Ovary (tissue), 9 donors: Measurements from ENCODE around the gene ATP1A3. TPM values are rescaled to one million over a fixed set of nuclear protein-coding genes. Genes with fewer than 3 reads are reported as not detected.
"Not testable (repeated sequence)": the region's sequence is repeated elsewhere in the genome, so short reads cannot be mapped to it uniquely, and the experiment has no call there.

Source experiments
- DNase-seq, 5 donors: peaks; one replicate each; pipeline ENCODE4 v3.0.0-alpha.2; 2019 to 2020
- H3K27ac ChIP-seq, 2 donors: fragments of 200-600 bp; one replicate each; pipeline versions ENCODE4 v1.5.1 to v1.8.0; 2019 to 2022
- H3K27me3 ChIP-seq: fragments of 200-600 bp; one replicate; pipeline ENCODE4 v1.8.0; 2022
- H3K36me3 ChIP-seq: fragments of 200-600 bp; sonication (generic); one replicate; pipeline ENCODE4 v1.5.1; 2019
- H3K4me1 ChIP-seq: one replicate; pipeline ENCODE4 v1.8.1; 2013; ENCODE audit warnings: mild to moderate bottlenecking, moderate library complexity; ENCODE audit not compliant: insufficient read depth
- H3K4me3 ChIP-seq: fragments of 200-600 bp; sonication (generic); one replicate; pipeline ENCODE4 v1.5.1; 2017
- H3K9me3 ChIP-seq, 2 donors: fragments of 200-600 bp in 1 of 2; sonication (generic) in 1 of 2; one replicate each; pipeline versions ENCODE4 v1.5.1 to v1.8.1; 2013 to 2019; ENCODE audit warnings: mild to moderate bottlenecking in 1 of 2, moderate library complexity in 1 of 2
- EP300 ChIP-seq: sonication (generic); formaldehyde crosslinking; IDR thresholded peaks from one replicate; pipeline ENCODE4 v1.6.1; 2017; ENCODE audit warnings: antibody characterized with exemption
- POLR2A ChIP-seq: fragments of 450-650 bp; IDR thresholded peaks from one replicate; pipeline ENCODE4 v1.6.1; 2017; ENCODE audit warnings: antibody characterized with exemption, mild to moderate bottlenecking, moderate library complexity
- WGBS, 3 donors: extraction: QIAGEN DNeasy Blood & Tissue Kit in 1 of 3; methylation state at CpG; one replicate each; pipeline versions ENCODE4 v1.1.5 to v1.1.7; 2013 to 2017; 5-methylcytosine and 5-hydroxymethylcytosine counted together
- intact Hi-C, 4 donors: fragments of 100-400 bp; cut with DNase I; formaldehyde crosslinking; loops; one replicate each; pipeline versions ENCODE4 v1.11.0 to v1.15.1; 2022 to 2023
- polyA plus RNA-seq, 2 donors: library from polyadenylated mRNA; stranded (reverse); fragments of 200-250 nt in 1 of 2; fragments of 350-450 nt in 1 of 2; fragmentation: Illumina TruSeq in 1 of 2; extraction: RNeasy Lipid Tissue Mini Kit (QIAGEN cat#74804) in 1 of 2; gene quantifications; one replicate each; pipeline ENCODE4 v1.2.3, GENCODE V29; 2013 to 2014
- total RNA-seq, 7 donors: library from RNA; depleted of rRNA in 2 of 7; stranded (reverse); fragments of >200 nt in 2 of 7; fragmentation: NEBNext Ultra II Directional in 3 of 7; extraction: Animal tissue kit (Norgen Biotek cat#: 25700) in 3 of 7; gene quantifications; one replicate each; pipeline versions ENCODE4 v1.1.0 to v1.2.4, GENCODE V29; 2016 to 2023
- TF ChIP-seq, protein P1 (sequence below), 3 donors: fragments of 450-650 bp in 2 of 3; fragments of 200-600 bp in 1 of 3; IDR thresholded peaks; one replicate each; pipeline versions ENCODE4 v1.5.1 to v1.8.0; 2016 to 2022; ENCODE audit warnings: antibody characterized with exemption in 3 of 3, mild to moderate bottlenecking in 1 of 3
- donor health status: DM: no; HTN: no; CAD: no; lungs with moderate emphysema.
- donor health status: DM: no; HTN: no; CAD: no.
- donor health status: Bipolar disorder and iron deficiency.
- donor health status: DM: yes; HTN: yes; CAD: no.
- donor health status: DM: no; HTN: no; CAD: no.
- donor health status: DM: yes; HTN: yes; CAD: no.

Gene ATP1A3
- total and polyA plus RNA-seq, 9 donors, result 0.02 to 0.33 (median 0.32) TPM; not detected in 6

DNA sequence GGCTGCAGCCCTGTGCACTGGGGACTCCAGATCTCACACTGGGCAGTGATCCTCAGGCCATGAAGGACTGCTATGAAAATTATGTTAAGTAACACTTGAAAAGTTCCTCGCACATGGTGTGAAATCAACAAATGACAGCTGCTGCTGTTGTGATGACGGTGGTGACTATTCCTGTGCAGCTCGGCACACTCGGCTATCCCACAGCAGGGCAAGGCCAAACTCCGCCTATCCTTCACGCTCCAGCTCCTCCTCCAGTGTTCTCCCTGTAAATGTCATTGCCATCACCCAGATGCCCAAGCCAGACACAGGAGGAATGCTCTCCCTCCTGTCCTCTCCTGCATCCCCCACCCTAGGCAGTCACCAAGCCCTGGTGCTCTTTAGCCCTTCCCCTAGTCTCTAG is 44.6 kb upstream of the ATP1A3 start:
- H3K27ac ChIP-seq, result no peak overlapping the region
- 65 to 66% (median 66%) methylated on average over 6 of the region's 6 CpGs for WGBS, 3 donors

DNA sequence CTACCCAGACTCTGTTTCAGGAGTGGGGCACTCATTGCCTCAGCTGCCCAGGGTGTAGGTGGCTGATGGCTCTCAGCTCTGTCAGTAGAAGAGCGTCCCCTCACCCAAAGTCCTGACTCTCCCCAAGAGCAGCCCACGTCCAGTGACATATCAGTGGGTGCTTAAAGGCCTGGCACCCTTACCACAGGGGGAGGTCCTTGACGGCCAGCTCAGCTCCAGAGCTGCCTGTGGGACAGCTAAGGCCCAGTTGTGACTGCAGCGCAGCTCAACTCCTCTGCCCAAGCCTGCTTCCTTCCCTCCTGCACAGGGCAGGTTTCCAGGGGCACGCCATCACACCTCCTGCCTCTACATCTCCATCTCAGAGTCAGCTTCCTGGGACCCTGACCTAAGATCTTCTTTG is 43.6 kb upstream of the ATP1A3 start:
- no peaks in the 10 kb centered on the region for H3K27me3 ChIP-seq
- H3K4me1 ChIP-seq, result no peaks in the 10 kb centered on the region
- no peak for TF ChIP-seq EP300
- TF ChIP-seq, protein P1, sequence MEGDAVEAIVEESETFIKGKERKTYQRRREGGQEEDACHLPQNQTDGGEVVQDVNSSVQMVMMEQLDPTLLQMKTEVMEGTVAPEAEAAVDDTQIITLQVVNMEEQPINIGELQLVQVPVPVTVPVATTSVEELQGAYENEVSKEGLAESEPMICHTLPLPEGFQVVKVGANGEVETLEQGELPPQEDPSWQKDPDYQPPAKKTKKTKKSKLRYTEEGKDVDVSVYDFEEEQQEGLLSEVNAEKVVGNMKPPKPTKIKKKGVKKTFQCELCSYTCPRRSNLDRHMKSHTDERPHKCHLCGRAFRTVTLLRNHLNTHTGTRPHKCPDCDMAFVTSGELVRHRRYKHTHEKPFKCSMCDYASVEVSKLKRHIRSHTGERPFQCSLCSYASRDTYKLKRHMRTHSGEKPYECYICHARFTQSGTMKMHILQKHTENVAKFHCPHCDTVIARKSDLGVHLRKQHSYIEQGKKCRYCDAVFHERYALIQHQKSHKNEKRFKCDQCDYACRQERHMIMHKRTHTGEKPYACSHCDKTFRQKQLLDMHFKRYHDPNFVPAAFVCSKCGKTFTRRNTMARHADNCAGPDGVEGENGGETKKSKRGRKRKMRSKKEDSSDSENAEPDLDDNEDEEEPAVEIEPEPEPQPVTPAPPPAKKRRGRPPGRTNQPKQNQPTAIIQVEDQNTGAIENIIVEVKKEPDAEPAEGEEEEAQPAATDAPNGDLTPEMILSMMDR (IDR thresholded peaks at IDR 0.05), result no peak
- TF ChIP-seq POLR2A, result no peak
- DNase-seq, result no peak
- H3K4me3 ChIP-seq, result no peak overlapping the region
- H3K9me3 ChIP-seq, result no peaks in the 10 kb centered on the region
- WGBS, 3 donors, result 65 to 85% (median 78%) methylated on average over 4 to 5 of the region's 5 CpGs
- no peak overlapping the region for H3K27ac ChIP-seq
- no peaks in the 10 kb centered on the region for H3K36me3 ChIP-seq
- intact Hi-C loops, result no loop called here

More for the DNA sequence above, 44.6 kb upstream of the ATP1A3 start:
- Histone ChIP-seq H3K27me3 (no peaks in the 10 kb centered on the region), H3K4me1 (no peaks in the 10 kb centered on the region), H3K4me3 (no peak overlapping the region), H3K36me3 (no peaks in the 10 kb centered on the region), H3K9me3 (no peaks in the 10 kb centered on the region)
- TF ChIP-seq EP300, result no peak
- no peak for TF ChIP-seq POLR2A
- TF ChIP-seq, protein P1 (IDR thresholded peaks at IDR 0.05), result no peak
- DNase-seq, result no peak
- intact Hi-C loops, result no loop called here

DNA sequence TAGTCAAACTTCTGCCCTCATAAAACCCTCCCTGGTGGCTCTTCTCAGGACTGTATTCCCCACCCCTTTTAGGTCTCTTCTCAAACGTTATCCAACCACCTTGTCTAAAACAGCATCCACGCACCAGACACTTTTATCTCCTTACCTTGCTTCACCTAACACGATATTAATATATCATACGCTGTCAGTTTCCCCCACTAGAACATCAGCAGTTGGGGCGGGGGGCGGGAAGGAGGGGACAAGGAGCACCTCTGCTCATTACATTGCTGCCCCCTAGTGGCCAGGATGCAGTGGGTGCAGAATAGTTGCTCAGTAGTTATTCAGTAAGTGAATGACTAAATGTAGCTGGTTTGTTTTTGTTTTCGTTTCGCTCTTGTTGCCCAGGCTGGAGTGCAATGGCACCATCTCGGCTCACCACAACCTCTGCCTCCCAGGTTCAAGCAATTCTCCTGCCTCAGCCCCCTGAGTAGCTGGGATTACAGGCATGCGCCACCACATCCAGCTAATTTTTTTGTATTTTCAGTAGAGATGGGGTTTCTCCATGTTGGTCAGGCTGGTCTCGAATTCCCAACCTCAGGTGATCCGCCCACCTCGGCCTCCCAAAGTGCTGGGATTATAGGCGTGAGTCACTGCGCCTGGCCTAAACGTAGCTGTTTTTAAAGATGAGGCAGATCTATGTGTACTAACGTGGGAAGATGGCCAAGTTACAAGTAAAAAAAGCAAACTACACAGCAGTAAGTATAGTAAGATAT is 40.8 kb upstream of the ATP1A3 start:
- H3K4me3 ChIP-seq, H3K4me1 ChIP-seq, H3K9me3 ChIP-seq, intact Hi-C loops, H3K27me3 ChIP-seq, H3K27ac ChIP-seq, H3K36me3 ChIP-seq: not testable (repeated sequence)
- DNase-seq, result peak in 1 of 5 donors; percentile 29
- WGBS, 3 donors, result 31 to 50% (median 31%) methylated on average over 17 of the region's 17 CpGs

DNA sequence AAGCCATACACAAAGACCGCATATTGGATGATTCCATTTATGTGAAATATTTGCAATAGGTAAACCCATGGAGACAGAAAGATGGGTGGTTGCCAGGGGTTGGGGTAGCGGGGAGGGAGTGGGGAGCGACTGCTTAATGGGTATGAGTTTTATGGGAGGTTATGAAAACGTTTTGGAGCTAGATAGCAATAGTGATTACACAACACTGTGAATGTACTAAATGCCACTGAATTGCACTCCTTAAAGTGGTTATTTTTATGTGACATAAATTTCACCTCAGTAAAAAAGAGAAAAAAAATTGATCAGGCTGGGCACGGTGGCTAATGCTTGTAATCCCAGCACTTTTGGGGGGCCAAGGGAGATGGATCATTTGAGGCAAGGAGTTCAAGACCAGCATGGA is 39.4 kb upstream of the ATP1A3 start:
- H3K4me3 ChIP-seq, result no peak overlapping the region
- H3K27me3 ChIP-seq, result no peaks in the 10 kb centered on the region
- no peak overlapping the region for H3K27ac ChIP-seq
- WGBS, 3 donors, result 63 to 68% (median 66%) methylated on average over 5 of the region's 5 CpGs
- no peaks in the 10 kb centered on the region for H3K4me1 ChIP-seq
- DNase-seq, result no peak
- H3K9me3 ChIP-seq, result no peaks in the 10 kb centered on the region
- TF ChIP-seq POLR2A, result no peak
- no peak for TF ChIP-seq EP300
- TF ChIP-seq, protein P1 (IDR thresholded peaks at IDR 0.05), result no peak
- intact Hi-C loops, result no loop called here
- H3K36me3 ChIP-seq, result no peaks in the 10 kb centered on the region

DNA sequence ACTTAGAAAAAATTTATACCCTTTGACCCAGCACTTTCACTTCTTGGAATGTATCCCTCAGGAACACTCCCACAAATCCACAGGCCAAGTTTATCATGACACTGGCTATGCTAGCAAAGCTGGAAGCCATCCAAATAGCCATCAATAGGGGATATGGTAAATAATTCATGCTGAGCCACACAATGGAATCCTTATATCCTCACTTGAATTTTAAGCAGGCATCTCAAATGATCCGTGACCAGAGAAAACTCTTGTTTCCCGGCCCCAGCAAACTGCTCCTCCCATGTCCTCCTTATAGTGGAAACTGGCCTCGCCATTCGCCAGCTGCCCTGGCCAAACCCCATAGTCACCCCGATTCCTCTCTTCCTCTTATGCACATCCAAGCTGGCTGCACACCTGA is 38.4 kb upstream of the ATP1A3 start:
- no peak for DNase-seq
- Histone ChIP-seq H3K27me3 (no peaks in the 10 kb centered on the region), H3K9me3 (no peaks in the 10 kb centered on the region), H3K4me1 (no peaks in the 10 kb centered on the region), H3K36me3 (no peaks in the 10 kb centered on the region), H3K4me3 (no peak overlapping the region), H3K27ac (no peak overlapping the region)
- 23 to 44% (median 32%) methylated on average over 5 of the region's 5 CpGs for WGBS, 3 donors
- TF ChIP-seq, protein P1 (IDR thresholded peaks at IDR 0.05), result no peak
- TF ChIP-seq EP300 (no peak), POLR2A (no peak)
- intact Hi-C loops, result no loop called here
